Left hindlimb (tissue), 1 donor: ENCODE data around the gene CLPSL1.

Experiments used
- DNase-seq: peaks from one replicate; pipeline ENCODE4 v3.0.0-alpha.2; 2018

The CLPSL1 gene

GRCh38 chr6:35759426-35759825 is 21.4 kb upstream of the CLPSL1 start:
- DNase-seq: no peak

DNA sequence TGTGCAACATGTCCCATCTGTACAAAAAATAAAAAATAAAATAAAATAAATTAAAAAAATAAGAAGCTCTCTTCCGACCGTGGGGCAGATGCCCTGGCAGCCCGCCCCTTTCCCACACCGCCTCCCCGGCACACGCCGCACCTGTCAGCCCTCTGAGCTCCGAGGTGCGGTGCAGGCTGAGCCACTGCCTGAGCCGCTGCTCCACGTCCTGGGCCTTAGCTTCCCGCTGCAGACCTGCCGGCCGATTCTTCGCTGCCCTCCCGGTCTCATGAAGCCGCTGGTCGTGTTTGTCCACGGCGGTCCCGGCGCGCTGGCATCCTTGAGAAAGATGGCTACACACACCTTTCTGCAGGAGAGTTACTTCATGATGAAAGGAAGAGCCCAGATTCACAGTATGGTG is 15.1 kb upstream of the CLPSL1 start:
- no peak for DNase-seq

DNA sequence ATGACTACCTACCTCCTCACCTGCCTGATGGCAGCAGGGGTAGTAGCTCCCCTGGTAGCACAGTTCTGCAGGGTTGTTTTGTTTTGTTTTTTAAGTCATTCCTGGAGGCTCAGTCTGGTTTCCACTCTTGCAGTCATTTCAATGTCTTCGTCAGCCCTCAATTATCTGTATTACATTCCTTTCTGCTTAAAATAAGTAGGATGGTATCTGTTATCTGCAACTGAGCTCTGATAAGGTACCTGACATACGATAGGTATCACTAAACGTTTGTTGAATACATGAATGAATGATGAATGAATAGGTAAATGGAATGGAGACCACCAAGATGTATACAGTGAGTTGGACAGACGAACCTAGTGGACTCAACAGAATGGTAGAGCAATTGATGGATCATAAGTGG is 11.6 kb upstream of the CLPSL1 start:
- no peak for DNase-seq

- no peak for DNase-seq
Measured at GRCh38 chr6:35771343-35771627, 9.5 kb upstream of the CLPSL1 start.

DNA sequence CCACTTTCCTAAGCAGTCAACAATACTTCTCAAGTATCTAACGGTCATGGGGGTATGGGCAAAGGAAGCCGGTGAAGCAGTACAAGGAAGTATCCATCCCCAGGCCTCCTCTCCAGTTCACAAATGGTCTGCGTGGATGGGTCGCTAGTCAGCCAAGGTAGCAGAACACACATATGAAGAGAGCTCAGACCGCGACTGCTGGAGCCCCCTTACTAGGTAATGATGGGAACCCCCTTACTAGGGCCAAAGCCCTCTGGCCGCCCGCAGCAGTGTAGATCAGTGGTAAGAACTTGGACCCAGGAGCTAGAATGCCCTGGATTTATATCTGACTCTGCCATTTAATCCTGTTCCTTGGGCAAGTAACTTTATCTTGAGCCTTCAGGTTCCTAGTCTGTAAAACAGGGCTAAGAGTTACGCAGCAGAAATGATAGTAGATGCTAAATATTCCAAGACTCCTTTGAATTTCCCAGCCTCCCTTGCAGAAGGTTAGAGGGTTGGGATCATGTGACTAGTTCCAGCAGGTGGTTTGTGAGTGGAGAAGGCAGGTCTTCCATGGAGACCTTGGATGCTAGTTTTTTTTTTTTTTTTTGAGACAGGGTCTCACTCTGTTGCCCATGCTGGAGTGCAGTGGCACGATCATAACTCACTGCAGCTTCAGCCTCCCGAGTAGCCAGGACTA is 6.6 kb upstream of the CLPSL1 start:
- no peak for DNase-seq

DNA sequence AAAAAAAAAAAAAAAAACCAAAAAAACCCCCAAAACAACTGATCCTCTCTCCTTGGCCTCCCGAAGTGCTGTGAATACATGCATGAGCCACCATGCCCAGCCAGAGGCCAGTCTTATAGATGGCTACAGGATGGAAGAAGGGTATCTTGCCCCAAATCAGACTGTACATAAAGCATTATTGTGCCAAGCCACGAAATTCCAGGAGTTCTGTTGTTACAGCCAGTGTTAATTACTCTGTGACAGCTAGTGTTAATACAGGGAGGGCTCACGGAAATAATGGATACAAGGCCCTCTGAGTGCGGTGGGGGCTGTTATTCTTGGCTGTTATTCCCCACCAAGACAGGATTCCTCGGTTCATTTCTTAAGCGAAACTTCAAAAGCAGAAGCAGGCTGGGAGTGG is 5.8 kb upstream of the CLPSL1 start:
- no peak for DNase-seq

DNA sequence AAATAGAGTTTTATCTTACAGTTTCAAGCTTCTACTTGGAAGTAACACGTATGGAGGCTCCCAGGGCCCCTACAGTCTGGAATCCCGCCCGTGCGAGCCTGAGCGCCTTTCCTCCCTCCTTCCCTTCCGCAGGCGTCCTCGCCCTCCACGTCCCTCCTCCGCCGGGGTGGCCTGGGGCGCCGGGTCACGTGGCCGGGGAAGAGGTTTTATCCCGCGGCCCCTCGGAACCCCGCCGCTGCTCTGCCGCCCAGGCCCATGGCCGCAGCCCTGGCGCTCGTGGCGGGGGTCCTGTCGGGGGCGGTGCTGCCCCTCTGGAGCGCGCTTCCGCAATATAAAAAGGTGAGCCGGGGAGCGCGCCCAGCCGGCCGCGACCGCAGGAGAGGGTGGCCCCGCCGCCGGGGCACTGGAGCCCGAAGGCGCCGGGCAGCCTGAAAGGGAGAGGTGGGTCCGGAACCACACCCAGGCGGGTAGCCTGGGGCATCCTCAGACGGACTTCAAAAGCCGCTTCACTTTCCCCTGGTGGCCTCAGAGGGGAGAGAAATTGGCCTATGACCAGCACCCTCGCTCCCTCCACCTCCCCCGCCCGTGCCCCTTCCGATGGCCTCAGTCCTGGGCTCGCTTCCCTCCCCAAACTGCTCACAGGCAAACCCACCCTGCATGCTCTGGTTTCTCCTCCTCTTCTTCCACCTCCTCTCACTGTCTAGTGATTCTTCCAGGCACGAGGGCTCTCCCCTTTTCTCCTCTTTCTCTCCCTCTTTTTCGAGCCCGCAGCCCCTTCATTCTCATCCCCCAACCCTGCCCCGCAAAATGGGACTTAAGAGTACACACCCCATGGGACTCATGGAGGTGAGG is 4.2 kb upstream of the CLPSL1 start, which contains the start of gene CLPSL2:
Gene CLPSL2 (plus strand): TSS at position 235 of the 852 bp plus-strand sequence. CDS start 21 bp downstream, at position 256.
- DNase-seq: peak; percentile 40

DNA sequence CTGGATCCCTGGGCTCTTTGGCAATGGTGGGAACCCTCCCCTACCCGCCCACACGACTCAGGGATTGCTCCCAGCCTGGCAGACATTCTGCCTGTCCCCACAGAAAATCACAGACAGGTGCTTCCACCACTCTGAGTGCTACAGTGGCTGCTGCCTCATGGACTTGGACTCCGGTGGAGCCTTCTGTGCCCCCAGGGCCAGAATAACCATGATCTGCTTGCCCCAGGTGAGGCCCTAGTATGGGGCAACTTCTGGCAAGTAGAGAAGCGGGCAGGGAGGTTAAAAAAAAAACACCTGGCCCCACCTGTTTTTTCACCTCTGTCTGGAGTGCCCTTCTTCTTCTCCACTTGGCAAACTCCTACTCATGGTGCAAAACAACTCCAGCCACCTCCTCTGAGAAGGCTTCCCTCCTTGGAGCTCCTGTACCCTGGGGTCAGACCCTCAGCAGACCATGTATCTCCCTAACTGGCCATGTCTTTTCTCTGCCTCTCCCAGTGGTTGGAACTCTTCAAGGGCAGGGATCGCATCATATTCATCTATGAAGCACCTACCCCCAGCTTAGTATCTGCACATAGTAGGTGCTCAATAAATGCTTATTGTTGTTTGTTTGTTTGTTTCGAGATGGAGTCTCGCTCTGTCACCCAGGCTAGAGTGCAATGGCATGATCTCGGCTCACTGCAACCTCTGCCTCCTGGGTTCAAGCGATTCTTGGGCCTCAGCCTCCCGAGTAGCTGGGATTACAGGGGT is 3.3 kb upstream of the CLPSL1 start:
- DNase-seq: no peak

DNA sequence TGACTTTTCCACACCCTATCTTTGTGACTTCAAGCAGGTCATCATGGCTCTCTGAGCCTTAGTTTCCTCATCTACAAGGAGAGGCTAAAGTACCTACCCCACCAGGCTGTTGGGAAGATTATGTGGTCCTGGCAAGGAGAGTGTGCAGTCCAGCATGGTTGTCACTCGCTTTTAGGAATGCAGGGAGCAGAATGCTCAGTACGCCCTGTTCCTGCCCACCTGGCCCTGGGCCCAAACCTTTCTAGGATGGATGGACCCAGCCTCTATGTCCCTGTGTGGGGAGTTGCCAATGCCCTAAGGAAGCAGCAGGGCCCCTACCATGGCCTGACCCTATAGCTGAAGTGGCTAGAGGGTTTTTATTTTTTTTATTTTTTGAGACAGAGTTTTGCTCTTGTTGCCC is 2.4 kb upstream of the CLPSL1 start:
- DNase-seq: no peak

DNA sequence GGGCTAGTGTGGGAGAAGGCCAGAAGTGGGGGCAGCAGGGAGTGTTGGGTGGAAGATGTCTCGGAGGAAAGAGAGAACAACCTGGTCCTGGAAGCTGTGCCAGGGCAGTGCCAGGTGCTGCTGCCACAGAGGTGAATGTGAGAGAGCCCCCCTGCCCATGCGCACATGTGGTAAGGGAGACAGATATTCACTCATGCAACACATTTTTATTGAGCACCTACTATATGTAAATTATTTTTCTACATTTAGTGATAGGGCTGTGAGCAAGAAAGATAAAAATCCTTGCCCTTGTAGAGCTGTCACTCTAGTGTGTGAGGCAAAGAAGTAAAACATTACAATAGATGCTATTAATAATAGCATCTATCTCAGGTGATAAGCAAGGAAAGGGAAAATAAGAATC is 471 bp downstream of the CLPSL1 start:
- DNase-seq: no peak

DNA sequence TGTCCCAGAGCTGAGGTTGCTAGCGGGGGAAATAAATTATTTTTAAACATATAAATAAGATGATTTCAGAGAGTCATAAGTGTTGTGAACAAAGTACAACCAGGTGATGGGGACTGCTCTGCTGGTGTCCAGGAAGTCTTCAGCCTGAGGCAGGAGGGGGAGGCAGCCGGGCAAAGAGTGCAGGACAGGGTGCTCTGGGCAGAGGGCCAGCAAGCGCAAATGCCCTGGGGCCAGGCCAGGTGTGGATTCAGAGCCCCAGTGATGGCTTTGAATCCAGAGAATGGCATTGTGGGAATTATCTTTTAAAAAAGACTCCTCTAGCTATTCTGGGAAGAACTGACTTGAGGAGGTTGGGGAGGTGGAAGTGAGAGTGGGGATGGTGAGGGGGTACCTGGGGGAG is 1.6 kb downstream of the CLPSL1 start:
- DNase-seq: no peak

GRCh38 chr6:35784200-35784599 is 3.4 kb downstream of the CLPSL1 start:
- DNase-seq: no peak

DNA sequence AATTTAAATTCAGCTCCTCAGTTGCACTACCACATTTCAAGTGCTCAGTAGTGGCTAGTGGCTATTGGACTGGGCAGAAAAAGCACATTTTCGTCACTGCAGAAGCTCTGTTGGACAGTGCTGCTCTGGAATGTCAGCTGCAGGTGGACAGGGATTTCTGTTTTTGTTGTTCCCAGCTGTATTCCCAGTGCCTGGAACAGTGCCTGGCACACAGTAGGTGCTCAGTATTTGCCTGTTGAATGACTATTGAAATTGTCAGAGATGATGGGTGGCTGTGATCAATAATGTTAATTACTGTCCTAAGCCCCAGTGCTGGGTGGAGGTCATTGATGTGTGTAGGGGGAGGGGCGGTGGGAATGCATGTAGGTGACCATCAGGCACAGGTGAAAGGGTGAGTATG is 5.5 kb downstream of the CLPSL1 start:
- no peak for DNase-seq

- DNase-seq: no peak
Measured at GRCh38 chr6:35786810-35787209, 6.0 kb downstream of the CLPSL1 start.

- no peak for DNase-seq
Measured at GRCh38 chr6:35787266-35788218, 6.7 kb downstream of the CLPSL1 start.

- DNase-seq: no peak
Measured at GRCh38 chr6:35788423-35788982, 7.7 kb downstream of the CLPSL1 start.

DNA sequence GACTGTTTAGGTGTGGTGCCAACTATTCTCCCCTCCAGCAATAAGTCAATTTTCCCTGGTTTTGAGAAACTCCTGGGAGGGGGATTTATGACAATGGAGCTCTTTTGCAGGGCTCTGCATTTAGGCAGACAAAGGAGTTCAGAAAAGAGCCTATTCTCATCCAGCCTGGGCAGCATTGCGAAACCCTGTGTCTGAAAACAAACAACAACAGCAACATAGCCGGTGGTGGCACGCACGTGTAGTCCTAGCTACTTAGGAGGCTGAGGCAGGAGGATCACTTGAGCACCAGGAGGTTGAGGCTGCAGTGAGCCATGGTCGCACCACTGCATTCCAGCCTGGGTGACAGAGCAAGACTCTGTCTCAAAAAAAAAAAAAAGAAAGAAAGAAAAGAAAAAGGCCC is 9.9 kb downstream of the CLPSL1 start:
- no peak for DNase-seq

DNA sequence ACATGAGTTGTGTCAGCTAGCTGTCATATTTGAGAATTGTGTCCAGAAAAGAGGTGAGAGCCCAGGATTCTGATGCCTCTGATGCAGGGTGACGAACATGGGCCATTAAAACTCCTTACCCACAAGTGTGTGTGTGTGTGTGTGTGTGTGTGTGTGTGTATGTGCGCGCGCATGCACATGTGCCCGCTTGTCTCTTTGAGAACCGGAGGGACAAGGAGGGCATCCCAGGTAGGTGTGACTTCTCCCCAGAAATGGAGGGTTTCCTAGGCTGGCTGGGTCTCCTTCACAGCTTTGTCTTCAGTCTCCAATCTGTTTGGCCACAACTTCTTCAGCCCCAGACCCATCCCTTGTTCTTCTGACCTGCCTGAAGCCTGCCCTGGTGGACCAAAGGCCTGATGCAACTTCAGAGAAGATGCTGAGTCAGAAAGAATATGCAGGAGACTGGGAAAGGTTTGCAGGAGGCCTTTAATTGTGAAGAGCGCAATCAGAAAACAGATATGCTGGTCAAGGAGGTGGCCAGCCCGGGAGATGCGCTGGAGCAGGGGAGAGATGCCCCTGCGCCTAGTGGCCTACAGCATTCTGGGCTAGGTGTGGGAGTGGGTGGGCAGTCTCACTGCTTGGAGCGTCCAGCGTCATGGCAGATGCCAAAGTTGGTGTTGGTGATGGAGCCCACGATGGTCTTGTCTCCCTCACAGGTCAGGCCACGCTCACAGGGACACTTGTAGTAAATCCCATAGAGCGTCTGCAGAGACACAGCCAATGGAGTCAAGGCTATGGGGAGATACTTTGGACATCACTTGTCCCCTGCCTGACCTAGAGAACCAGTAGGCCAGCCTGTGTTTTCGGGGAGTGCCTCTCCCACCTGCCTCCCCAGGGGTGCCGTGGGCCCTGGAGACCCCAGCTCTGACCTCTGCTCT is 14.0 kb downstream of the CLPSL1 start:
- DNase-seq: no peak

- DNase-seq: no peak
Measured at GRCh38 chr6:35795453-35796071, 14.7 kb downstream of the CLPSL1 start.

DNA sequence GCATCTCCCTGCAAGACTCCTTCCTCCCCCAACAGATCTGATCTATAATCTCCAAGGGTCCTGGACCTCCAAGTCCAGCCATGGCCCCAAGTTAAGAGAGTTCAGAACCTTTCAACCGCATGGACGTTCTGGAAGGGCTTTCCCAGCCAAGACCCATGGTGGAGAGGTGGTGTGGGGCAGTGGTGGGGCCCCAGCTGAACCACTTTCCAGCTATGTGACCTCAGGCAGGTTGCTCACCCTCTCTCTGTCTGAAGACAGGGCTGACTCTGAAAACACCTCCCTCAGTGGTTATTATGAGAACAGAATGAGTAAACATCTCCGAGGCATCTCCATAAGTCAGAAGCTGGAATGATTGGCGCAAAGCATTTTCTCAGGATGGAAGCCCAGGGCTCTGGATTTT is 15.4 kb downstream of the CLPSL1 start:
- DNase-seq: no peak
